HTERT RPE-1 (cell line): ENCODE measurements around the gene CLCA4.

Experiments
- in situ Hi-C: fragments of 300-500 bp; cut with MboI; formaldehyde crosslinking; loops from 4 replicates; pipeline ENCODE4 v1.14.3; 2020; ENCODE audit warnings: low sequenced_read_pairs

Gene CLCA4

GRCh38 chr1:86523670-86524354 lies 23.1 kb upstream of the CLCA4 start:
- in situ Hi-C loops, result no loop called here

GRCh38 chr1:86527306-86527705 lies 19.6 kb upstream of the CLCA4 start:
- in situ Hi-C loops, result no loop called here

GRCh38 chr1:86530211-86530845 lies 16.6 kb upstream of the CLCA4 start:
- in situ Hi-C loops, result no loop called here

GRCh38 chr1:86537928-86538695 lies 8.8 kb upstream of the CLCA4 start:
- in situ Hi-C loops, result no loop called here

GRCh38 chr1:86538775-86539174 lies 8.1 kb upstream of the CLCA4 start:
- in situ Hi-C loops, result no loop called here

DNA sequence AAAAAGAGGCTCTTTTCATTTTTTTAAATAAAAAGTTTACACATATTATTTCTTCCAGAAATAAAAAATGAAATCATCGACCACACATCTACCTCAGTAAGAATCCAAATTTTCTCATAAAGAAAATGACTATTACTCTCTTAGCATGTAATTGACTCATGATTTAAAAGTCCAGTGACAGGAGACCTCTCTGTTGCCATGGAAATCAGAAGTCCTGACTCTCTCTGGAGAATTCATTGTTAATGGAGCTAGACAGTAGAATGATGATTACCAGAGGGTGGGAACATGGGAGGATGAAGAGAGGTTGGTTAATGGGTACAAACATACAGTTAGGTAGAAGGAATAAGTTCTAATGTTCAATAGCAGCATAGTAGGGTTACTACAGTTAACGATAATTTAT lies 5.0 kb upstream of the CLCA4 start:
- in situ Hi-C loops, result no loop called here

- in situ Hi-C loops, result no loop called here
Observed at GRCh38 chr1:86542631-86543030, 4.2 kb upstream of the CLCA4 start.

GRCh38 chr1:86548839-86549238 lies 2.0 kb downstream of the CLCA4 start:
- in situ Hi-C loops, result no loop called here

GRCh38 chr1:86551305-86551704 lies 4.4 kb downstream of the CLCA4 start:
- in situ Hi-C loops, result no loop called here

DNA sequence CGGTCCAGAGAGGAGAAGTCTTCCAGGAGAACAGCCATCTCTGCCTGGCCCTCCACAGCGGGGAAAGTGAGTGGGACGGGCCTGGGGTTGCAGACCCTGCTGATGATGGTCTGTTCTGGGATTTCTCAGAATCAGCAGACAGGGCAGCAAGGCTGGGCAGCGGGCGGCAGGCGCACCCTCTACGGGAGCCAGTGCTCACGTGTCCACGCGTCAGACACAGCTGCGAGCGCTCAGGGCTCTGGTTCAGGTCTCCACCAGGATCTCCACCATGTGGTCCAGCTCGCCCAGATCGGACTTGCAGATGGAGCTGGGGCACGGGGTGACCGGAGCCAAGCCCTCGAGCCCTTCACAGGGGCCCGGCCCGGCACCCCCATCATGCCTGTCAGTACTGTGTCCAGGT lies 5.5 kb downstream of the CLCA4 start:
- in situ Hi-C loops, result no loop called here

GRCh38 chr1:86557739-86558138 lies 10.9 kb downstream of the CLCA4 start:
- in situ Hi-C loops, result no loop called here

- in situ Hi-C loops, result no loop called here
Observed at GRCh38 chr1:86563849-86564248, 17.0 kb downstream of the CLCA4 start.

DNA sequence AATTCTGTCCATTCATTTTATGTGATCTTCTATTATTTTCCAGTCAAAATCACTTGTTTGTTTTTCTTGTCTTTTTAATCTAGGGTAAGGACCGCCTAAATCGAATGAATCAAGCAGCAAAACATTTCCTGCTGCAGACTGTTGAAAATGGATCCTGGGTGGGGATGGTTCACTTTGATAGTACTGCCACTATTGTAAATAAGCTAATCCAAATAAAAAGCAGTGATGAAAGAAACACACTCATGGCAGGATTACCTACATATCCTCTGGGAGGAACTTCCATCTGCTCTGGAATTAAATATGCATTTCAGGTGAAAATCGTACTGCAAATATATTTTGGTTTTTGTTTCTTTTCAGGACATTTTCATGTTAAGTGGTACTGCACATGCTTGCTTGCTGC lies 20.5 kb downstream of the CLCA4 start:
- in situ Hi-C loops, result no loop called here

- in situ Hi-C loops, result no loop called here
Observed at GRCh38 chr1:86567878-86568277, 21.0 kb downstream of the CLCA4 start.

DNA sequence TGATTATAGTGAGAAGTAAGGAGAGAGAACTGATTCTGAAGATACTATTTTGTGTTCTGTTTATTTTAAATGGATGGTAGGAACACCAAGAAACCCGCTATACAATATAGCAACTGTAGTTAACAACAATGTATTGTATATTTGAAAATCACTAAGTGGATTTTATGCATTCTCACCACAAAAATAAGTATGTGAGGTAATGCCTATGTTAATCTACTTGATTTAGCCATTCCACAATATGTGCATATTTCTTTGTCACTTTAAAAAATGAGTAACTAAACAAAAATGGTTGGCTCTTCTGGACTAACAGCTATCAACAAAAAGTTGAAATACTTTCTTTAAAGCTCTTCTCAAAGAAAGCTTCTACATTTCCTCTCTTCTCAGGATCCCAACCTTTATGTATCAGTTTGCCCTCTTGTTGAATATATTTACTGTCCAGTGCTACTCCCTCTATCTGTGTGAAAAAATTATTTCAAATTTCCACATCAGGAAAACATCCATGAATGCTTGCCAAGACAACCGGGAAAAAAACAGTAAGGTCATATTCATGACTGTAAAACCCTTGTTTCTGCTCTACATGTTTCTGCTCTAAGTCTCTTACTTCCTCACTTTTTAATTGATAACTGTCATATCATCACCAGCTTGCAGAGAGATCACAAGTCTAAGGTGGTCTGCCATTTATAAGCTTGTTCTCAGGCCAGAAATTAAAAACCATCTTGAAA lies 27.0 kb downstream of the CLCA4 start:
- in situ Hi-C loops, result no loop called here

DNA sequence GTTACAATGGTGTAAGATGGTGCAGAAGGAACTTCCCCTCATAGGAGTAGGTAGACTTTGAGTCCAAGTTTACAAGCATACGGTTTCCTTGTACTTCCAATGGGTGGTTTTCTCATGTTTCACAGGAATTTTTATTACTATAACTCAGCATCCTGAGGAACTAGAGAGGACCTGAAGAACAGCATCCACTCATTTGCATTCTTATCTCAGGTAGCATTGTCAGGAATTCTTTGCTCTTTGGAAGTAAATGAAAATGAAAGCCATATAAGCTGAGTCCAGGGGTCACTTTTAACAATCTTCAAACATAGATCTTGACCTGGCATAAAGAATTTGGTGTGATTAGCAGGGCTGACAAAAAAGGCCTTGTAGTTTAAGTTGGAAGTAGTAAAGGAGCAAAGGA lies 34.4 kb downstream of the CLCA4 start:
- in situ Hi-C loops, result no loop called here

GRCh38 chr1:86582161-86582560 lies 35.3 kb downstream of the CLCA4 start:
- in situ Hi-C loops, result no loop called here

- in situ Hi-C loops, result no loop called here
Observed at GRCh38 chr1:86583032-86583431, 36.2 kb downstream of the CLCA4 start.

- in situ Hi-C loops, result no loop called here
Observed at GRCh38 chr1:86583593-86583992, 36.7 kb downstream of the CLCA4 start.

DNA sequence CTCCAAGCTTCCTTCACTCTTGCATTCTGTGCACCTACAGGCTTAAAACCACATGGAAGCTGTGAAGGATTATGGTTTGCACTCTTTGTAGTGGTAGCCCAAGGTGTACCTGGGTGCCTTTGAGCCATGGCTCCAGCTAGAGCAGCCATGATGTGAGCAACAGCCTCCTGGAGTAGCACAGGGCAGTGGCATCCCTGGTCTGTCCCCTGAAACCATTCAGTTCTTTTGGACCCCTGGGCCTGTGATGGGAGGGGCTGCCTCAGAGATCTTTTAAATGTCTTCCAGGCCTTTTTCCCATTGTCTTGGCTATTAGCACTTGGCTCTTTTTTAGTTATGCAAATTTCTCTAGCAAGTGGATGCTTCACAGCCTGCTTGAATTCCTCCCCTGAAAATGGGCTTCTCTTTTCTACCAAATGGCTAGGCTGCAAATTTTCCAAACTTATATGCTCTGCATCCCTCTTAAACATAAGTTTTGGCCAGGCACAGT lies 47.4 kb downstream of the CLCA4 start:
- in situ Hi-C loops, result no loop called here

- in situ Hi-C loops, result no loop called here
Observed at GRCh38 chr1:86596224-86596623, 49.3 kb downstream of the CLCA4 start.
